H1 (cell line): ENCODE results near the gene ZMIZ1. TPM values are rescaled to one million over a fixed set of nuclear protein-coding genes. Genes with fewer than 3 reads are reported as not detected.

Experiments used
- RBBP5 ChIP-seq: IDR thresholded peaks from 2 replicates; pipeline ENCODE4 v1.7.1; 2012; ENCODE audit warnings: low read depth, mild to moderate bottlenecking, inconsistent platforms, low read length, moderate library complexity, borderline replicate concordance
- polyA plus RNA-seq, 7 experiments: library from polyadenylated mRNA; depleted of rRNA in 3 of 7; stranded (reverse) in 5 of 7; unstranded in 2 of 7; fragments of >200 nt in 5 of 7; fragments of 200-250 nt in 2 of 7; gene quantifications; 1 replicate in 5 of 7; 2 replicates in 1 of 7; 4 replicates in 1 of 7; pipeline versions ENCODE4 v1.2.1 to v1.2.3, GENCODE V29; 2011 to 2013; ENCODE audit warnings: missing spikeins in 2 of 7, mixed read lengths in 2 of 7
- total RNA-seq: library from RNA; stranded (reverse); fragmentation: NEBNext Ultra II Directional; extraction: Animal tissue kit (Norgen Biotek cat#: 25700); gene quantifications from 2 replicates; pipeline ENCODE4 v1.2.1, GENCODE V29; 2021

Gene ZMIZ1
- total and polyA plus RNA-seq, 2 of the 8 experiments (the other 6 are each of a cell fraction or from before 2014, with no cell fraction given), result 8.1 to 28.0 TPM

DNA sequence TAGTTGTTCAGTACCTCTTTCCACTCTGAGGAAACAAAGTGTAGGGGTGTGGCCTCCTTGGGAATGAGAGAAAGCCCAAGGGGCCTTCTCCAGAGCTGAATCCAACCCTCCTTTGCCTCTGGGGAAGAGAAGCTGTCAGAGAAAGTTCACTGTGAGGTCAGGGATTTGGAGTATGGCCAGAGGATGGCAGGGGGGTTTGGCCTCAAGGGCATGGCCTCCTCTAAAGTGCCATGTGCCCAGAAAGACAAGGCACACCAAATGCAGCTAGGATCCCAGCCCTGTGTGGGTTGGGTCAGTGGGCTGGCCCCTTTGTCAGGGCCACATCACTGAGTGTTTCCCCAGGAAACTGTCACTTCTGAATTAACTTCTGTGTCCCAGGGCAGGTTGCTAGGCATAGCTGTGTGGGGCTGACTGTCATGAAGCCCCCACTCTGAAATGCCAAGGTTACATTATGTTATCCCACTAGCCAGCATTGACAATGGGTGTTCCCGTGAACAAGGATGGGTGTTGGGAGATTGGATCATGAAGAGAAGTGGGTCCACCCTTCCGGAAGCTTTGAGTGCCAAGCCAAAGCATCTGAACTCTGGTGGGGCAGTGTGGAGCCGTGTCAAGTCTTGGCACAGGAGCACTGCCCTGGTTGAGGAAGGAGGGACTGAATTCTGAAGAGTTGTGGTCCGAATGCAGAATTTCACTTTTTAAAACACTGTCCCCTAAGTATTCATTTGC is 123.3 kb downstream of the ZMIZ1 start (continued):
- no peak for TF ChIP-seq RBBP5
